Measurements from ENCODE around the gene DNM2. TPM values are rescaled to one million over a fixed set of nuclear protein-coding genes. Genes with fewer than 3 reads are reported as not detected.
A peak's percentile ranks its signal among the peaks of the same experiment; 100 is the strongest.

DNM2 gene
- total RNA-seq, 4 donors from 2014 or later = 79.1 to 115 (median 96.8) TPM

GRCh38 chr19:10809651-10810285, 91.9 kb downstream of the DNM2 start:
- Histone ChIP-seq H3K27me3 (no peaks in the 10 kb centered on the region), H3K27ac (no peak overlapping the region), H3K4me3 (no peak overlapping the region), H3K9me3 (no peaks in the 10 kb centered on the region), H3K4me1 (peaks cover 0 to 5% (median 0%) of the 10 kb centered on the region in 3 donors), H3K36me3 (peaks cover 0 to 100% of the 10 kb centered on the region in 2 donors)
- WGBS, 2 donors (ENCODE audit: low coverage in 1 of 2) = 90 to 100% methylated on average over 1 to 2 of the region's 15 CpGs
- ATAC-seq = peak; percentile 25
- no peak for TF ChIP-seq POLR2AphosphoS5 (IDR thresholded peaks at IDR 0.05)
- TF ChIP-seq EP300 (IDR thresholded peaks at IDR 0.05) = no peak
- TF ChIP-seq POLR2A (IDR thresholded peaks at IDR 0.05) = no peak
- no peak for TF ChIP-seq CTCF (IDR thresholded peaks at IDR 0.05)

GRCh38 chr19:10811391-10812111, 93.7 kb downstream of the DNM2 start:
- no peak for ATAC-seq
- WGBS, 2 donors (ENCODE audit: low coverage in 1 of 2) = 80 to 92% methylated on average over 1 to 2 of the region's 17 CpGs
- Histone ChIP-seq H3K27me3 (no peaks in the 10 kb centered on the region), H3K4me3 (no peak overlapping the region), H3K4me1 (peaks cover 0 to 9% (median 0%) of the 10 kb centered on the region in 3 donors), H3K36me3 (peaks cover 0 to 100% of the 10 kb centered on the region in 2 donors), H3K9me3 (no peaks in the 10 kb centered on the region), H3K27ac (no peak overlapping the region)
- no peak for TF ChIP-seq POLR2AphosphoS5 (IDR thresholded peaks at IDR 0.05)
- no peak for TF ChIP-seq POLR2A (IDR thresholded peaks at IDR 0.05)
- TF ChIP-seq CTCF (IDR thresholded peaks at IDR 0.05) = no peak
- TF ChIP-seq EP300 (IDR thresholded peaks at IDR 0.05) = no peak

- Histone ChIP-seq H3K27ac (no peak overlapping the region), H3K9me3 (no peaks in the 10 kb centered on the region), H3K4me1 (peaks cover 0 to 9% (median 0%) of the 10 kb centered on the region in 3 donors), H3K27me3 (no peaks in the 10 kb centered on the region), H3K36me3 (peaks cover 0 to 100% of the 10 kb centered on the region in 2 donors), H3K4me3 (no peak overlapping the region)
- TF ChIP-seq POLR2AphosphoS5 (IDR thresholded peaks at IDR 0.05) (no peak), CTCF (IDR thresholded peaks at IDR 0.05) (no peak)
- WGBS, 2 donors (ENCODE audit: low coverage in 1 of 2) = no CpG with 5 or more reads among the region's 19 CpGs
- no peak for ATAC-seq
These were observed 94.3 kb downstream of the DNM2 start for GRCh38 chr19:10812196-10812595.

GRCh38 chr19:10812902-10813404, 95.1 kb downstream of the DNM2 start:
- peak; percentile 57 for ATAC-seq
- peaks cover 0 to 94% of the 10 kb centered on the region in 2 donors for H3K36me3 ChIP-seq
- TF ChIP-seq POLR2A (IDR thresholded peaks at IDR 0.05) (no peak), CTCF (IDR thresholded peaks at IDR 0.05) (no peak), EP300 (IDR thresholded peaks at IDR 0.05) (no peak), POLR2AphosphoS5 (IDR thresholded peaks at IDR 0.05) (no peak)
- no peak overlapping the region for H3K4me3 ChIP-seq
- H3K27ac ChIP-seq = peak overlapping the region in 2 of 4 donors; percentile 32 to 48
- no peaks in the 10 kb centered on the region for H3K27me3 ChIP-seq
- 13 to 40% methylated on average over 4 to 5 of the region's 9 CpGs for WGBS, 2 donors (ENCODE audit: low coverage in 1 of 2)
- H3K4me1 ChIP-seq = peaks cover 0 to 11% (median 0%) of the 10 kb centered on the region in 3 donors
- no peaks in the 10 kb centered on the region for H3K9me3 ChIP-seq
